HL-60/S4 treated with retinoic acid at 250 ng/mL for 4 days and 3 days (cell line): ENCODE measurements around the gene LRRC3B.

Experiments
- in situ Hi-C: fragments of 300-500 bp; cut with MboI; formaldehyde crosslinking; loops from 2 replicates; pipeline ENCODE4 v1.7.0; 2022; ENCODE audit warnings: low sequenced_read_pairs

LRRC3B gene

GRCh38 chr3:26630669-26631389, 8.3 kb downstream of the LRRC3B start:
- in situ Hi-C loops: no loop called here

GRCh38 chr3:26631390-26631738, 8.8 kb downstream of the LRRC3B start:
- in situ Hi-C loops: no loop called here

- in situ Hi-C loops: no loop called here
Observed at GRCh38 chr3:26634601-26635000, 12.0 kb downstream of the LRRC3B start.

GRCh38 chr3:26636096-26636727, 13.6 kb downstream of the LRRC3B start:
- in situ Hi-C loops: no loop called here

- in situ Hi-C loops: no loop called here
Observed at GRCh38 chr3:26637698-26638097, 15.1 kb downstream of the LRRC3B start.

- in situ Hi-C loops: no loop called here
Observed at GRCh38 chr3:26638113-26638512, 15.5 kb downstream of the LRRC3B start.

GRCh38 chr3:26639339-26639738, 16.8 kb downstream of the LRRC3B start:
- in situ Hi-C loops: no loop called here

- in situ Hi-C loops: no loop called here
Observed at GRCh38 chr3:26647078-26647477, 24.5 kb downstream of the LRRC3B start.

GRCh38 chr3:26648461-26648860, 25.9 kb downstream of the LRRC3B start:
- in situ Hi-C loops: no loop called here

GRCh38 chr3:26652164-26652563, 29.6 kb downstream of the LRRC3B start:
- in situ Hi-C loops: no loop called here

- in situ Hi-C loops: no loop called here
Observed at GRCh38 chr3:26653811-26654425, 31.3 kb downstream of the LRRC3B start.

GRCh38 chr3:26655231-26655630, 32.7 kb downstream of the LRRC3B start:
- in situ Hi-C loops: no loop called here

- in situ Hi-C loops: no loop called here
Observed at GRCh38 chr3:26657348-26657976, 34.9 kb downstream of the LRRC3B start.

- in situ Hi-C loops: no loop called here
Observed at GRCh38 chr3:26668171-26668570, 45.6 kb downstream of the LRRC3B start.

- in situ Hi-C loops: no loop called here
Observed at GRCh38 chr3:26668696-26669095, 46.1 kb downstream of the LRRC3B start.

GRCh38 chr3:26675336-26675735, 52.8 kb downstream of the LRRC3B start:
- in situ Hi-C loops: no loop called here

GRCh38 chr3:26681632-26682031, 59.1 kb downstream of the LRRC3B start:
- in situ Hi-C loops: no loop called here

GRCh38 chr3:26682406-26682805, 59.8 kb downstream of the LRRC3B start:
- in situ Hi-C loops: no loop called here

GRCh38 chr3:26683902-26684301, 61.3 kb downstream of the LRRC3B start:
- in situ Hi-C loops: no loop called here

- in situ Hi-C loops: no loop called here
Observed at GRCh38 chr3:26687466-26687865, 64.9 kb downstream of the LRRC3B start.

GRCh38 chr3:26699553-26699952, 77.0 kb downstream of the LRRC3B start:
- in situ Hi-C loops: no loop called here

GRCh38 chr3:26703519-26703918, 80.9 kb downstream of the LRRC3B start:
- in situ Hi-C loops: no loop called here
